HL-60 (cell line): ENCODE data around the gene CCL18.

ENCODE experiments used
- DNase-seq, 2 experiments: peaks; one replicate each; pipeline ENCODE4 v3.0.0-alpha.2; 2010 to 2020; ENCODE audit warnings: low read depth in 1 of 2, low spot score in 1 of 2
- H3K27ac ChIP-seq: fragments of 250-450 bp; sonication (Bioruptor Pico); replicated peaks from 2 replicates; pipeline ENCODE4 v1.5.1; 2020; ENCODE audit warnings: mild to moderate bottlenecking, moderate library complexity
- H3K27me3 ChIP-seq: fragments of 250-450 bp; sonication (Bioruptor Pico); 2 replicates; pipeline ENCODE4 v1.5.1; 2021; ENCODE audit warnings: mild to moderate bottlenecking, moderate library complexity; ENCODE audit not compliant: insufficient read depth, poor library complexity, severe bottlenecking
- H3K4me3 ChIP-seq: replicated peaks from 2 replicates; pipeline ENCODE4 v1.5.1; 2011; ENCODE audit warnings: mild to moderate bottlenecking, control low read depth, low read length; ENCODE audit not compliant: insufficient read depth
- CTCF ChIP-seq: IDR thresholded peaks from one replicate; pipeline ENCODE4 v1.5.1; 2011; ENCODE audit warnings: low read length, control low read depth, inconsistent platforms; ENCODE audit not compliant: insufficient read depth
- GABPA ChIP-seq: IDR thresholded peaks from 2 replicates; pipeline ENCODE4 v1.6.1; 2012; ENCODE audit warnings: low read depth
- POLR2AphosphoS5 ChIP-seq: IDR thresholded peaks from 2 replicates; pipeline ENCODE4 v1.6.1; 2012; ENCODE audit warnings: low read depth
- SPI1 ChIP-seq: IDR thresholded peaks from 2 replicates; pipeline ENCODE4 v1.6.1; 2012; ENCODE audit warnings: low read depth, mild to moderate bottlenecking, borderline replicate concordance
- TF ChIP-seq, protein P1 (sequence below): IDR thresholded peaks from 2 replicates; pipeline ENCODE4 v1.6.1; 2012; ENCODE audit warnings: low read depth; ENCODE audit not compliant: insufficient replicate concordance

Gene CCL18

DNA sequence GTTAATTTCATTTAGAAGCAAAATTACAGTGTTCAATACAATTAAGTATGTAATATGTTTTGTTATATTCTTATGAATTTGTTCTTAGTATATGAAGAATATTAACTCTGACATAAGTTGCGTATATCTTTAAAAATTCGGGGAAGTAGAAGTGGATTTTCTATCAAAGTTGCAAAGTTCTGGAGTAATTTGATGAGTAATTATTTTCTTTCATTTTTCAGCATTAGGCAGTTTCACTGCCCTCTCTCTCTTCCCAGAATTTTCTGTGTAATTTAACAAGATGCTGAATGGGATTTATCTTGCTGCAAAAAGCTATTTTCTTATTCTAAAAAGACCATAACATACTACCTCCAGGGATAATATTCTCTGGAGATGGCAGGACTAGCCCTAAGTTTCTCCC is 8.9 kb upstream of the CCL18 start:
- Histone ChIP-seq H3K4me3 (no peak overlapping the region), H3K27me3 (no peaks in the 10 kb centered on the region), H3K27ac (no peak overlapping the region)
- no peak for DNase-seq
- TF ChIP-seq, protein P1, sequence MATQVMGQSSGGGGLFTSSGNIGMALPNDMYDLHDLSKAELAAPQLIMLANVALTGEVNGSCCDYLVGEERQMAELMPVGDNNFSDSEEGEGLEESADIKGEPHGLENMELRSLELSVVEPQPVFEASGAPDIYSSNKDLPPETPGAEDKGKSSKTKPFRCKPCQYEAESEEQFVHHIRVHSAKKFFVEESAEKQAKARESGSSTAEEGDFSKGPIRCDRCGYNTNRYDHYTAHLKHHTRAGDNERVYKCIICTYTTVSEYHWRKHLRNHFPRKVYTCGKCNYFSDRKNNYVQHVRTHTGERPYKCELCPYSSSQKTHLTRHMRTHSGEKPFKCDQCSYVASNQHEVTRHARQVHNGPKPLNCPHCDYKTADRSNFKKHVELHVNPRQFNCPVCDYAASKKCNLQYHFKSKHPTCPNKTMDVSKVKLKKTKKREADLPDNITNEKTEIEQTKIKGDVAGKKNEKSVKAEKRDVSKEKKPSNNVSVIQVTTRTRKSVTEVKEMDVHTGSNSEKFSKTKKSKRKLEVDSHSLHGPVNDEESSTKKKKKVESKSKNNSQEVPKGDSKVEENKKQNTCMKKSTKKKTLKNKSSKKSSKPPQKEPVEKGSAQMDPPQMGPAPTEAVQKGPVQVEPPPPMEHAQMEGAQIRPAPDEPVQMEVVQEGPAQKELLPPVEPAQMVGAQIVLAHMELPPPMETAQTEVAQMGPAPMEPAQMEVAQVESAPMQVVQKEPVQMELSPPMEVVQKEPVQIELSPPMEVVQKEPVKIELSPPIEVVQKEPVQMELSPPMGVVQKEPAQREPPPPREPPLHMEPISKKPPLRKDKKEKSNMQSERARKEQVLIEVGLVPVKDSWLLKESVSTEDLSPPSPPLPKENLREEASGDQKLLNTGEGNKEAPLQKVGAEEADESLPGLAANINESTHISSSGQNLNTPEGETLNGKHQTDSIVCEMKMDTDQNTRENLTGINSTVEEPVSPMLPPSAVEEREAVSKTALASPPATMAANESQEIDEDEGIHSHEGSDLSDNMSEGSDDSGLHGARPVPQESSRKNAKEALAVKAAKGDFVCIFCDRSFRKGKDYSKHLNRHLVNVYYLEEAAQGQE: no peak
- no peak for TF ChIP-seq CTCF
- TF ChIP-seq SPI1: no peak
- no peak for TF ChIP-seq POLR2AphosphoS5
- TF ChIP-seq GABPA: no peak

DNA sequence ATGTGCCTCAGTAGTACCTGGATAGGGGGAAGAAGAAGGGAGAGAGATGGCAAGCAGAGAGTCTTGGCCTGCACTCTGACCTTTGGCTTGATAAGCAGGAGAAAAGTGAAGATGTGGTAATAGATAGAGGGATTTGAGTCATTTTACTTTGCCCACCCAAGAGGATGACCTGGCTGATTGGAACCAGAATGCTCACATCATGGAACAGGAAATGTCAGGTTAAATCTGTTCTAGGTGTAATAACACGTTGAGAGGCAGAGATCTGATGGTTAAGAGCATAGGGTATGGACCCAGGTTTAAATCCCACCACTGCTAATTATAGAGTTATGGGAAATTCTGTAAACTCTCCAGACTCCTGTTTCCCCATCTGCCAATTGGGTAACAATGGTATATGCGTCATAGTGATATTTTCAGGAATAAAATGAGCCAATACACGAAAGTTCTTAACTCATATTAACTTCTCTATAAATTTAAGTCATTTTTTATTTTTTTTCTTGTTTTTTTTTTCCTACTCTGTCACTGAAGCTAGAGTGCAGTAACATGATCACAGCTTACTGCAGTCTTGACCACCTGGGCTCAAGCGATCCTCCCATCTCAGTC is 8.1 kb upstream of the CCL18 start:
- Histone ChIP-seq H3K27me3 (no peaks in the 10 kb centered on the region), H3K4me3 (no peak overlapping the region), H3K27ac (no peak overlapping the region)
- no peak for DNase-seq
- TF ChIP-seq GABPA (no peak), POLR2AphosphoS5 (no peak), CTCF (no peak), SPI1 (no peak)
- TF ChIP-seq, protein P1: no peak

- DNase-seq: no peak
- Histone ChIP-seq H3K4me3 (no peak overlapping the region), H3K27me3 (no peaks in the 10 kb centered on the region), H3K27ac (no peak overlapping the region)
- TF ChIP-seq SPI1 (no peak), CTCF (no peak), POLR2AphosphoS5 (no peak), GABPA (no peak)
- TF ChIP-seq, protein P1: no peak
Observed at GRCh38 chr17:36057911-36058310, 6.2 kb upstream of the CCL18 start.
